GM18505 (cell line): ENCODE results near the gene SPATA25.

Experiments used
- ATAC-seq: cut with Tn5 transposase; IDR thresholded peaks from one replicate; pipeline ENCODE4 v1.9.1; 2021; ENCODE audit not compliant: unreplicated experiment
- POLR2A ChIP-seq: IDR thresholded peaks from 4 replicates; pipeline ENCODE4 v1.6.1; 2011; ENCODE audit warnings: borderline replicate concordance; ENCODE audit not compliant: insufficient read depth, insufficient read length; ENCODE audit errors: extremely low read depth

The SPATA25 gene

DNA sequence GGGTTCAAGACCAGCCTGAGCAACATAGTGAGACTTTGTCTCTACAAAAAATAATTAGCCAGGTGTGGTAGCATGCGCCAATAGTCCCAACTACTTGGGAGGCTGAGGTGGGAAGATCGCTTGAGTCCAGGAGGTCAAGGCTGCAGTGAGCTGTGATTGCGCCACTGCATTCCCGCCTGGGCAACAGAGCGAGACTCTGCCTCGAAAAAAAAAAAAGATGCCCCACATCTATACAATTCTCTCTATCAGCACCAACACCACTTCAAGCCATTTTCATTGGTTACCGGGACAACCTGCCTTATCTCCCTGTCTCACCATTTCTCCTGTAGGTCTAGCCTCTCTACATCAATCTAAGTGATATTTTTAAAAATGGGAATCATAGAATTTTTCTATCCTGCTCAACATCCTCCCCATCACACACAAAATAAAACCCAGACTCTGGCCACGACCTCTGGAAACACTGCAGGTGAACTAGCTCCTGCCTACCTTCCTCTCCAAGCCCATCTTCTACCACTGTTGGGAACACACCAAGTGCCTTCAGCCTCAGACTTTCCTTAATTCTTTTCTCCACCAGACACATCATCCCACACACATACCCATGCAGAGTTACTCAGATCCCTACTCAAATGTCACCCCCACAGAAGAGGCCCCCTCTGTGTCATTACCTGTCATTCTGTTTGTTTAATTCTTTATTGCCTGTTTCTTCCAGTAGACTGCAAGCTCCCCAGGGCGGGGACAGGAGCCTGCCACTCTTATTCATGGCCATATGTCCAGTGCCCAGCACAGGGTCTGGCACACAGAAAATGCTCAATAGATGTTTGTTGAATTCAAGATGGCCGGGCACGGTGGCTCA, 34.1 kb upstream of the SPATA25 start:
- TF ChIP-seq POLR2A, result no peak
- ATAC-seq, result no peak

DNA sequence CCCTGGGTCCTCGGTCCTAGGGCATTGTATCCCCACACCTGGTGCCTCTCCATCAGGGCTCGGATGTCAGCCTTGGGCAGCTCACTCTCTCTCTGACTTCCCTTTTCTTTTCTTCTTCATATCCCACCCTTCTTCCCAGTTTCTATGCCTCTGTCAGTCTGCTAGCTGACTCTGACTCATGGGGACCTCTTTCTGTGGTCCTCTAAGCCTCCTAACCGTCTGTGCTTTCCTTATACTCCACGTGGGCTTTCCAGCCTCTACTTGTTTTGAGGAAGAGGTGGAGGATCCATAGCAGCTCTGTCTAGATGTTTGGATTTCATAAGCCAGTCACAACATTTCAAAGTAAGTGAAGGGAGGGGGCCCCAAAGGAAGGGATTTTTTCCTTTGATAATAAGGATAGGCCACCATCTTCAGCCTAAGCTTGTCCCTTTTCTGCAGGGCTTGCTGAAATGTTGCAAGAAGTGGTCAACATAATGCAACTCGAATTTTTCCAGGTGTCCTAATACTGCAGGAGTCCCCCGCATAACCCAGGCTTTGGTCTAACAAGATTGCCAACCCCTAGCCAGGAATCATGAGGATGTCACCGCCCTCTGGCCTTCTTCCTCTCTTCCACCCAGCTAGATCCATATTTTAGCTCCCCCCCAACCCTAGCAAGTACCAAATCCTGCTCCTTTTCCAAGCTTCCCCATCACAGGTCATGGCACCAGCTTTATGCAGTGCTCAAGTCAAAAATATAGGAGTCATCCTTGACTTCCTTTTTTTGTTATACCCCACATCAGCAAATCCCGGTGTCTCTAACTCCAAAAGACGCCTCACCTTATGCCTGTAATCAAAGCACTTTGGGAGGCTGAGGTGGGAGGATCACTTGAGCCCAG, 33.3 kb upstream of the SPATA25 start:
- TF ChIP-seq POLR2A, result no peak
- no peak for ATAC-seq

DNA sequence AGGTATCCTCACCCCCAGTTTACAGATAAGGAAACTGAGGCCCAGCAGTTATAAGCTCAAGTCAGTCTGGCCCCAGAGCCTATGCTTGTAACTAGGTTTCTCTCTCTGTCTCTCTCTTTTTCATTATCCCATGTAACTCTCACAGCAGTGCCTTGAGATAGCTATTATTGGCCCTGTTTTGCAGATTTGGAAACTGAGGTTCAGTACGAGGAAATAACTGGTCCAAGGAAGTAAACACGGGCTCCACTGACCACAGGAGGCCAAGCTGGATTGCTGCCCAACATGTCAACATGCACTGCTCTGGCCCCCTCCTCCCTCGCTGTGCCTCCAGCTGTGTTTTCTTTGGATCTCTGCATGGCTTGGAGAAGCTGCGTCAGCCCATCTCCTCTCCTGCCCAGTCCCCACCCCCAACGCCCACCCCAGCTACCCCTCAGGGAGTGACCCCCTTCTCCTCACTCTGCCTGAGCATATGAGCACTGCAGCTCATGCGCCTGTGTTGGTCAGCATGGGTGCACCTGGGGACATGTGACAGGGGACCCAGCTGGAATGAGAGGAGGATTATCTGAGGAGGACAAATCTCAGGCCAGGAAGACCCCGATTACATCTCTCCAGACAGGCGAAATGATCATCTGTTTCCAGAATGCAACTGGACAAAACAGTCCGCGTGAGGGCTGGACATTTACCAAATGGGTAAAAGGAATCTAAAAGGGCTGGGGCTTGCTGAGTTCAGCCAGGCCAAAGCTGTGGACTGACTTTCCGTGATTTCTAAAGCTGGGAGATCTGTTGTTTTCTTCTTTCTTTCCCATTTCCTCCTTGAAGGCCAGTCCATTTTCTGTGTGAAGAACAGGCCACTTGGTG, 32.3 kb upstream of the SPATA25 start:
- TF ChIP-seq POLR2A, result no peak
- ATAC-seq, result no peak

DNA sequence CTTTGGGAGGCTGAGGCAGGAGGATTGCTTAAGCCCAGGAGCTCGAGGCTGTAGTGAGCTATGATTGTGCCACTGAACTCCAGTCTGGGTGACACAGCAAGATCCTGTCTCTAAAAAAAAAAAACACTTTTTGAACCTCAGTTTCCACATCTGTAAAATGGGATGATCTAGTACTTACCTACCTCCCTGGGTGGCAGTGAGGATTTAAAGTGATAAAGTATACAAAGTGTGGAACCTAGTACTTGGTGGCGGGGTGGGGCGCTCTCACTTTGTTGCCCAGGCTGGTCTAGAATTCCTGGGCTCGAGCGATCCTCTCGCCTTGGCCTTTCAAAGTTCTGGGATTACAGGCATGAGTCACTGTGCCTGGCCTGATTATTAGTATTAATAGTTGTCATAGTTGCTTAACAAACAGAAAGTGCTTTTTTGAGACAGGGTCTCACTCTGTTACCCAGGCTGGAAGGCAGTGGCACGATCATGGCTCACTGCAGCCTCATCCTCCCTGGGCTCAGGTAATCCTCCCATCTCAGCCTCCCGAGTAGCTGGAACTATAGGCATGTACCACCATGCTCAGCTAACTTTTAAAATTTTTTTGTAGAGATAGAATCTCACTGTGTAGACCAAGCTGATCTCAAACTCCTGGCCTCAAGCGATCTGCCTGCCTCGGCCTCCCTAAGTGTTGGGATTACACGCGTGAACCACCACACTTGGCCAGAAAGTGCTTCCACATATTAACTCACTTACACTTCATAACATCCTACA, 31.5 kb upstream of the SPATA25 start:
- ATAC-seq, result no peak
- TF ChIP-seq POLR2A, result no peak

DNA sequence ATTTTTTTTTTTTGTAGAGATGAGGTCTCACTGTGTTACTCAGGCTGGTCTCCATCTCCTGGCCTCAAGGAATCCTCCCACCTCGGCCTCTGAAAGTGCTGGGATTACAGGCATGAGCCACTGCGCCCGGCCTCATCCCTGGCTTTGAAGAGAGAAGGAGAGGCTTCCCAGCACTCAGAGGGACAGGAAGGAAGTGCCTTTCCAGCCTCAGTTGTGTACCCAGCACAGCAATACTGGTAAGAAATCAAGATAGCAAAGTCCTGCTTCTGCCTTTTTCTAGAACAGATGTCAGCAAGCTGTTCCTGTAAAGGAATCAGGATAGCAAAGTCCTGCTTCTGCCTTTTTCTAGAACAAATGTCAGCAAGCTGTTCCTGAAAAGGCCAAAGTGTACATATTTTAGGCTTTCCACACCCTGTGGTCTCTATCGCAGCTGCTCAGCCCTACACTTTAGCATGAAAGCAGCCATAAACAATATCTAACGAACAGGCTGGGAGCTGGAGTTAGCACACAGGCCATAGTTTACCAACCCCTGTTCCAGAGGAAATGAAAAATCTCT, 30.8 kb upstream of the SPATA25 start:
- ATAC-seq, result no peak
- TF ChIP-seq POLR2A, result no peak

DNA sequence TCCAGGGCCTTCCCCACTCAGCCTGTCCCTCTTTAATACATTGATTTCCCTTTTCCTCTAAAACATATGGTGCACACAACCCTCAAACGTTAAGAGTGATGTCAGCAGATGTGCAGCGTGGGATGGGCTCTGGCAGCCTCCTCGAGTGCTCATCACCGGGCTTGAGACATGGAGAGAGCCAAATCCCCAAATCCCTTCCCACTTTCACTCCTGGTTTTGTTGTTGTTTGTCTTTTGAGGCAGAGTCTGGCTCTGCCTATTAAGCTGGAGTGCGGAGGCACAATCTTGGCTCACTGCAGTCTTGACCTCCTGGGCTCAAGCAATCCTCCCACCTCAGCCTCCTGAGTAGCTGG, 30.3 kb upstream of the SPATA25 start:
- ATAC-seq, result no peak
- TF ChIP-seq POLR2A, result no peak

DNA sequence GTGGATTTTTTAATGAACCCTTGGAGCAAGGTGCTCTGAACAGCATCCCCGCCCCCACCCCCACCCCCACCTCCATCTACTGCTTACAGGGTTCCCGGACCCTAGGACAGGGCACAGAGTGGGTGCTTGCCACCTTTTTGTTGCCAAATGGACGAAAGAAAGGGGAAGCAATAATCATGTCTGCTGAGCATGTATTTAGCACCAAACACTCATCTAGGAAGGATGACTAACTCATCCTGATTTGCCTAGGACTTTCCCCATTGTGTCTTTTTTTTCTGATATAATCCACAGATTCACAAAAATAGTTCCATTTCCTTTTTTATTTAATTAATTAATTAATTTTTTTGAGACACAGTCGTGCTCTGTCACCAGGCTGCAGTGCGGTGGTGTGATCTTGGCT, 25.7 kb upstream of the SPATA25 start:
- no peak for TF ChIP-seq POLR2A
- no peak for ATAC-seq

DNA sequence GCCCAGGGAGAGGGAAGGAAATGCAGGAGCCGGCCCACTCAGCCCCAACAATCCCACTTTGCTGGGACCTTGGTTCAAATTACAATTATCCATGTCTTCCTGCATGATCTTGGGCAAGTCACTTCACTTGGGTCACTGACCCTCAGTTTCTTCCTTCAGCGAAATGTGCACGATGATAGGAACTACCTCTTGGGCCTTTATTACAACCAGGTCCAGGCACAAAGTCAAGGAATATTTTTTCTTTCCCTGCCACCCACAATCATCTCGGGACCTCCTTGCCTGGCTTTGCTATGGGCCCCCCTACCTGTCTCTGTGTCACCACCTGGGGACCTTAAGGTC, 24.9 kb upstream of the SPATA25 start:
- no peak for TF ChIP-seq POLR2A
- no peak for ATAC-seq

DNA sequence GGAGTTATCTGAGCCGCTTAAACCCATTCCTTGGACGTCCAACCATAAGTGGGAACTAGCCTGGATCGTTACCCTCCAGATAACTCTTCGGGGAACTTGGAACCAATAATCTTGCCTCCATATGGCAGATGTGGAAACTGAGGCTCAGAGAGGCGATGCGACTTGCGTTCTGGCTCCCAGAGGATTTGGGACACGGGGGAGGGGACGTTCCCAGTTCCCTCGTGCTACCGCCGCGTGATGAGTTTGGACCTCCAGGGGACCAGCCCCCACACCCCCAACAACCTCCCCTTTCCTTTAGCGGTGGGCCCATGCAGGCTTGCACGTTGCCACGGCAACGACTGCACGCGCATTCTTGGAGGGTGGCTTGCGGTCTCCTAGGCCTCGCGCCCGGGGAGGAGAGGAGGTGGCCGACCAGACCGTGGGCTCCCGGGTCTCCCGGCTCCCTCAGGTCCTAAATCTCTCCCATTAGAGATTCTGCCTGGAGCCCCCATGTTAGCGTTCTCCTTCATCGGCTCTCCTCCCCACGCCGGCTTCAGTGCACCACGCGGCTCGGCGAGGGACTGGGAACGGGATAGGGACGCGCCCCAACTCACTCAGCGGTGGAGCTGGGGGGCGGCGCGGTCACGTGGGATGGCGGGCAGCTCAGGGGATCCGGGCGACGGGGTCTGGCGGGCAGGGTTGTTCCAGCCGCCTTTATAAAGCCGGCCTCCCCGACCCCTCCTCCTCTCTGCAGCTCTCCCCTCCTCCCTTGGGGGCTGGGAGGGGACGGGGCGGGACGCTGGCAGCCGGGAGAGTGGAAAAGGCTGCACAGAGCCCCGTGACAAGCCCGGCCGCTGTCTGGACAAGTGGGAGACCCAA, 24.3 kb upstream of the SPATA25 start, which contains the start of gene PLTP:
PLTP (minus strand) TSS at position 670 of the 858 bp plus-strand sequence. CDS start 703 bp downstream, outside the sequence.
- ATAC-seq, result no peak
- TF ChIP-seq POLR2A, result no peak

DNA sequence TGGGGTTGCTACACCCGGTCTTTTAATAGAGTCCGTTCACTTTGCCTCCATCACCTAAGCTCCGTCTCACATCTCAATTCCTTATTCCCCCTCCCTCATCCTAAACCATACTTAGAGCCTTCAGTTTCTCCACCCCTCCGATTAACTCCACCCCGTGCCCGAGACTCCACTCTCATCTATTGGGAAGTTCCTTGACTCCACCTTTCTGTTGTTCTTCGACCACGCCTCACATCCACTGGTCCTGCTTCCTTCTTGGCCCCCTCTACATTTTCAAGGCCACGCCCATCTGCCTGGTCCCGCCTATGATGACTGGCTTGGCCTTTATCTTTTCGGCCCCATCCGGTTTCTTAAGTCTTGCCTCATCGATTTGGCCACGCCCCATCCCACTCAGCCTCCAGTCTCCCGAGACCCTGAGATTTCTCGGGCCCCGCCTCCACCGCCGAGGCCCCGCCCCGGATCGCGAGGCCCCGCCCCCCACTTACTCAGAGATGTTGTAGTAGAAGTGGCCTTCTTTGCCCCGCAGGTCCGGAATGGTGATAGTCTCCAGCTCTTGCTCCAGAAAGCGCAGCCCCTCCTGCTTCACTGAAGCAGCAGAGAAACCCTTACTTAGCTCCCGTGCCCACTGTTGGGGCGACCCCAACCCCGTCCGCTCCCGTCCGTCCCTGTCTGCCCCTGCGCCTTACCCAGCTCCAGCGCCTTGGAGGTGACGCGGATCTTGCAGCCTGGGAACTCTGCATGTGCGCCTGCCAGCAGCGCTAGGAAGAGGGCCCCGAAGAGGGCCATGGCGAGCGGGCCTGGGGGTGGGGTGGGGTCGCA, 23.5 kb upstream of the SPATA25 start:
- peak; percentile 60 for TF ChIP-seq POLR2A
- ATAC-seq, result peak; percentile 89
